DND-41 (cell line): Measurements from ENCODE around the gene EDDM3A.

Experiments
- EZH2 ChIP-seq: IDR thresholded peaks from 3 replicates; pipeline ENCODE4 v1.6.1; 2012; ENCODE audit warnings: borderline replicate concordance, low read depth, mild to moderate bottlenecking, moderate library complexity, low read length, inconsistent platforms; ENCODE audit not compliant: severe bottlenecking
- TF ChIP-seq, protein P1 (sequence below): IDR thresholded peaks from 2 replicates; pipeline ENCODE4 v1.5.1; 2012; ENCODE audit warnings: borderline replicate concordance, low read length, moderate library complexity, mild to moderate bottlenecking; ENCODE audit not compliant: poor library complexity, severe bottlenecking; ENCODE audit errors: extremely low read depth

DNA sequence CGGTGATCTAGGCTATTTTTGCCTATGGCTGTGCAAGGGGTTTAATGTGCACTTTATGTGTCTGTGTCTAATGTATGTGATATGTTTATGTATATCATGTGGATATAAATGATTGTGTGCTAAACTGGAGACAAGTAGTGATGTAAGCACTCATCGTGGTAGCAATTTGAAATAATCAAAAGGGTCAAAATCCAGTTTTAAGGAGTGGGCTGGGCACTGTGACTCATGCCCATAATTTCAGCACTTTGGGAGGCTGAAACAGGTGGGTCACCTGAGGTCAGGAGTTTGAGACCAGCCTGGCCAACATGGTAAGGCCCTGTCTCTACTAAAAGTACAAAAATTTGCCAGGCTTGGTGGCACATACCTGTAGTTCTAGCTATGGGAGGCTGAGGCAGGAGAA is 2.8 kb downstream of the EDDM3A start:
- no peak for TF ChIP-seq EZH2
- TF ChIP-seq, protein P1, sequence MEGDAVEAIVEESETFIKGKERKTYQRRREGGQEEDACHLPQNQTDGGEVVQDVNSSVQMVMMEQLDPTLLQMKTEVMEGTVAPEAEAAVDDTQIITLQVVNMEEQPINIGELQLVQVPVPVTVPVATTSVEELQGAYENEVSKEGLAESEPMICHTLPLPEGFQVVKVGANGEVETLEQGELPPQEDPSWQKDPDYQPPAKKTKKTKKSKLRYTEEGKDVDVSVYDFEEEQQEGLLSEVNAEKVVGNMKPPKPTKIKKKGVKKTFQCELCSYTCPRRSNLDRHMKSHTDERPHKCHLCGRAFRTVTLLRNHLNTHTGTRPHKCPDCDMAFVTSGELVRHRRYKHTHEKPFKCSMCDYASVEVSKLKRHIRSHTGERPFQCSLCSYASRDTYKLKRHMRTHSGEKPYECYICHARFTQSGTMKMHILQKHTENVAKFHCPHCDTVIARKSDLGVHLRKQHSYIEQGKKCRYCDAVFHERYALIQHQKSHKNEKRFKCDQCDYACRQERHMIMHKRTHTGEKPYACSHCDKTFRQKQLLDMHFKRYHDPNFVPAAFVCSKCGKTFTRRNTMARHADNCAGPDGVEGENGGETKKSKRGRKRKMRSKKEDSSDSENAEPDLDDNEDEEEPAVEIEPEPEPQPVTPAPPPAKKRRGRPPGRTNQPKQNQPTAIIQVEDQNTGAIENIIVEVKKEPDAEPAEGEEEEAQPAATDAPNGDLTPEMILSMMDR = no peak
